MCF 10A (cell line): ENCODE measurements around the gene FILIP1. TPM values are rescaled to one million over a fixed set of nuclear protein-coding genes. Genes with fewer than 3 reads are reported as not detected.

ENCODE experiments used
- BruUV-seq: library from RNA; stranded (reverse); fragments of 400-500 nt; replicated peaks from 2 replicates; lab custom pipeline; 2021; lab: Mats Ljungman, UMichigan
- CTCF ChIA-PET: fragments of 300-600 bp; sonication (Branson Sonifier 250); formaldehyde crosslinking; extraction: SDS; loops from one replicate; lab custom pipeline; 2021; ENCODE audit warnings: antibody characterized with exemption, inconsistent platforms; lab: Yijun Ruan, JAX
- POLR2A ChIA-PET: fragments of 300-600, 350-650 bp; sonication (Branson Sonifier 250); formaldehyde crosslinking; extraction: SDS; loops from one replicate; lab custom pipeline; 2020; ENCODE audit warnings: antibody characterized with exemption, inconsistent platforms; lab: Yijun Ruan, JAX
- DNase-seq: peaks from one replicate; pipeline ENCODE4 v3.0.0-alpha.2; 2018; ENCODE audit not compliant: unreplicated experiment
- H3K27ac Mint-ChIP-seq: one replicate; pipeline ENCODE4 v1.8.0; 2022; ENCODE audit warnings: mild to moderate bottlenecking, low read depth, mixed read lengths; ENCODE audit not compliant: unreplicated experiment
- H3K27me3 Mint-ChIP-seq: one replicate; pipeline ENCODE4 v1.8.0; 2022; ENCODE audit warnings: mixed read lengths; ENCODE audit not compliant: insufficient read depth, unreplicated experiment
- H3K36me3 Mint-ChIP-seq: one replicate; pipeline ENCODE4 v1.8.0; 2022; ENCODE audit warnings: mild to moderate bottlenecking, moderate library complexity, mixed read lengths; ENCODE audit not compliant: insufficient read depth, unreplicated experiment
- H3K4me1 Mint-ChIP-seq: one replicate; pipeline ENCODE4 v1.8.0; 2022; ENCODE audit warnings: mixed read lengths; ENCODE audit not compliant: insufficient read depth, unreplicated experiment
- H3K4me3 Mint-ChIP-seq: one replicate; pipeline ENCODE4 v1.8.0; 2022; ENCODE audit warnings: mild to moderate bottlenecking, moderate library complexity, mixed read lengths; ENCODE audit not compliant: unreplicated experiment
- H3K9me3 Mint-ChIP-seq: one replicate; pipeline ENCODE4 v1.8.0; 2022; ENCODE audit warnings: mixed read lengths; ENCODE audit not compliant: unreplicated experiment
- intact Hi-C: fragments of 100-400 bp; cut with micrococcal nuclease; formaldehyde crosslinking; loops from 2 replicates; pipeline ENCODE4 v1.14.1; 2022
- total RNA-seq: library from RNA; stranded (reverse); gene quantifications from 2 replicates; pipeline ENCODE4 v1.2.3, GENCODE V29; 2022
- TF ChIP-seq, protein P1 (sequence below): fragments of 200-600 bp; IDR thresholded peaks from one replicate; pipeline ENCODE4 v1.8.0; 2022; ENCODE audit warnings: antibody characterized with exemption, mild to moderate bottlenecking; ENCODE audit not compliant: unreplicated experiment

FILIP1 gene
- total RNA-seq, 1 experiment from 2014 or later: 0.14 TPM

GRCh38 chr6:75409928-75410327 is 83.7 kb downstream of the FILIP1 start:
- H3K36me3 Mint-ChIP-seq: no peaks in the 10 kb centered on the region
- H3K4me3 Mint-ChIP-seq: no peak overlapping the region
- H3K27ac Mint-ChIP-seq: no peak overlapping the region
- TF ChIP-seq, protein P1, sequence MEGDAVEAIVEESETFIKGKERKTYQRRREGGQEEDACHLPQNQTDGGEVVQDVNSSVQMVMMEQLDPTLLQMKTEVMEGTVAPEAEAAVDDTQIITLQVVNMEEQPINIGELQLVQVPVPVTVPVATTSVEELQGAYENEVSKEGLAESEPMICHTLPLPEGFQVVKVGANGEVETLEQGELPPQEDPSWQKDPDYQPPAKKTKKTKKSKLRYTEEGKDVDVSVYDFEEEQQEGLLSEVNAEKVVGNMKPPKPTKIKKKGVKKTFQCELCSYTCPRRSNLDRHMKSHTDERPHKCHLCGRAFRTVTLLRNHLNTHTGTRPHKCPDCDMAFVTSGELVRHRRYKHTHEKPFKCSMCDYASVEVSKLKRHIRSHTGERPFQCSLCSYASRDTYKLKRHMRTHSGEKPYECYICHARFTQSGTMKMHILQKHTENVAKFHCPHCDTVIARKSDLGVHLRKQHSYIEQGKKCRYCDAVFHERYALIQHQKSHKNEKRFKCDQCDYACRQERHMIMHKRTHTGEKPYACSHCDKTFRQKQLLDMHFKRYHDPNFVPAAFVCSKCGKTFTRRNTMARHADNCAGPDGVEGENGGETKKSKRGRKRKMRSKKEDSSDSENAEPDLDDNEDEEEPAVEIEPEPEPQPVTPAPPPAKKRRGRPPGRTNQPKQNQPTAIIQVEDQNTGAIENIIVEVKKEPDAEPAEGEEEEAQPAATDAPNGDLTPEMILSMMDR: no peak
- H3K27me3 Mint-ChIP-seq: no peaks in the 10 kb centered on the region
- no peaks in the 10 kb centered on the region for H3K4me1 Mint-ChIP-seq
- no peak for DNase-seq
- H3K9me3 Mint-ChIP-seq: no peaks in the 10 kb centered on the region
- ChIA-PET POLR2A (no interaction called here), CTCF (interaction anchor here (0.6 kb wide), 1 partner anchor 114 kb away, joined by 3 read pairs; no protein-coding TSS in a partner anchor)
- intact Hi-C loops: no loop called here
- no TSS peak for BruUV-seq

DNA sequence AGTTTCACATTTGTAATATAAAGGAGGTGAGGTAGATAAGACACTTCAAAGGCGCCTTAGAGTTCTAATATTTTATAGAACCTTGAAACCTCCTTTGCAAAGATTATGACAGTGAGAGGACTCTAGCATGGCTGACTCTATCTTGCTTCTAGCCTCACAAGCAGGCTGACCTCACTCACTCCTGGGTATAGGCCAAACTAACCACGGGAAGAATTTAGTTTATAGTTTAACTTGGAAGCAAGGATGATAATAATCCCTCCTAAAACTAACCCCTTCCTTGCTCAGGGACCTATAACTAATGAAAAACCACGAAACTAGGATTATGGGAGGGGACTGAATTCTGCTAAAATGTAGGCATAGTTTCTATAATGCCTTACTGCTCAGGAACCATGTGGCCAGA is 84.3 kb downstream of the FILIP1 start:
- Mint-ChIP-seq H3K4me3 (no peak overlapping the region), H3K27ac (no peak overlapping the region), H3K36me3 (no peaks in the 10 kb centered on the region), H3K27me3 (no peaks in the 10 kb centered on the region), H3K9me3 (no peaks in the 10 kb centered on the region), H3K4me1 (no peaks in the 10 kb centered on the region)
- TF ChIP-seq, protein P1: no peak
- BruUV-seq: no TSS peak
- CTCF ChIA-PET: no interaction called here
- no peak for DNase-seq
- intact Hi-C loops: no loop called here
- POLR2A ChIA-PET: interaction anchor here (0.8 kb wide), 1 partner anchor 10 kb away, joined by 3 read pairs; no protein-coding TSS in a partner anchor

GRCh38 chr6:75403563-75404080 is 90.0 kb downstream of the FILIP1 start:
- Mint-ChIP-seq H3K4me1 (no peaks in the 10 kb centered on the region), H3K36me3 (no peaks in the 10 kb centered on the region), H3K27me3 (peaks cover 12% of the 10 kb centered on the region), H3K9me3 (no peaks in the 10 kb centered on the region), H3K27ac (no peak overlapping the region), H3K4me3 (no peak overlapping the region)
- intact Hi-C loops: no loop called here
- TF ChIP-seq, protein P1: no peak
- DNase-seq: no peak
- ChIA-PET CTCF (interaction anchor here (0.6 kb wide), 2 partner anchors 27 to 1434 kb away, joined by 3 read pairs; no protein-coding TSS in a partner anchor), POLR2A (interaction anchor here (0.7 kb wide), 1 partner anchor 12 kb away, joined by 3 read pairs; no protein-coding TSS in a partner anchor)
- BruUV-seq: no TSS peak

DNA sequence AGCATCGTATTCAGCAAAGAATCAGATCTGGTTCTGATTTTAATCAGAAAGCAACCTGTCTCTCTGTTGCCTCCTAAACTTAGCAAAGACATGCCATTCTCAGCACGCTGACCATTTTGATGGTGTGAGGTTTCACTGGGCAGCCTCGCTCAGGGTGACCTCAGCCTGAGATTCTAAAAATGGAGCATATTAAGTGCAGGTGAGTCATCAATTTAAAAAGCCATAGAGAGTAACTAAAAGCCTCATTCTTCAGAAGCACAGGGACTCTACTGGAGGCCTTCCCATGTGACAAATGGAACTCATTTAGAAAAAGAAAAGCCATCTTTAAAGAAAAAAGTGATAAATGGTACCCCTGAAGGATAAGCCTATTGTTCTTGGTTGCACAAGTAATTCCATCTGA is 91.3 kb downstream of the FILIP1 start:
- Mint-ChIP-seq H3K4me3 (no peak overlapping the region), H3K27ac (no peak overlapping the region), H3K9me3 (no peaks in the 10 kb centered on the region), H3K27me3 (peaks cover 12% of the 10 kb centered on the region), H3K4me1 (peaks cover 8% of the 10 kb centered on the region), H3K36me3 (no peaks in the 10 kb centered on the region)
- ChIA-PET CTCF (no interaction called here), POLR2A (no interaction called here)
- intact Hi-C loops: no loop called here
- TF ChIP-seq, protein P1: no peak
- BruUV-seq: no TSS peak
- DNase-seq: peak; percentile 47
